TTC549 (cell line): ENCODE results near the gene MALSU1.

ENCODE experiments used
- FAIRE-seq: peaks from 2 replicates; lab custom pipeline; 2012; peaks lifted over from hg19 to GRCh38; lab: Jason Lieb, UNC

MALSU1 gene

DNA sequence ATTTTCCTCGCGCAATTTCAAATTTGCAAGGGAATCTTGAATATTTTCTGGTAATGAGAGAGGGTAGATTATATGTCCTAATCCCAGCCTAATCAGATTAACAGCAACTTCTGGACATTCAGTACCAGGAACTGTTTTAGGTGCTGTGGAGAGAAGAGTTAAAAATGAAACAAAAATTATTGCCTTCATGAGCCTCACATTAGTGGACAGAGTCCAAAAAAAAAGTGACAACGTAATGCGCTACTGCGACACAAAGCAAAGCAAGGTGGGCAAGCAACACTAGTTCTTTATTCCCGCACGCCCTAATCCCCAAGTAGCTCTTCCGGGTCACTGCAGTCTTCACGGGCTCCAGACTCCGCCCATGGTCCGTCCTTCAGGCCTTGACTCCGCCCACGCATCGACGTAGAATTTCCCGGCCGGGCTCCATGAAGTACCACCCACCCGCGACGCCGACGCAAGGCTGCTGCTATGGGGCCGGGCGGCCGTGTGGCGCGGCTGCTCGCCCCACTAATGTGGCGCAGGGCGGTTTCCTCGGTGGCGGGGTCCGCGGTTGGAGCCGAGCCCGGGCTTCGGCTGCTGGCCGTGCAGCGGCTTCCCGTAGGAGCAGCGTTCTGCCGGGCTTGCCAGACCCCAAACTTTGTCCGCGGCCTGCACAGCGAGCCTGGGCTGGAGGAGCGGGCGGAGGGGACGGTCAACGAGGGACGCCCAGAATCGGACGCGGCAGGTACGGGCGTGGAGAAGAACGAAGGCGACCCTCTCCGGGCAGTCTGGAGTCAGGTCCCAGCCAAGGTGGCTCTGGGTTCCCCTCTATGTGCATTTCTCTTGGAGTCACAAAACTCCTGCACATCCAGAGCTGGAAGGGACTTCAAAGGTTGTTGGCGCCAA, at the start of gene MALSU1:
Gene MALSU1 (plus strand): TSS at position 455 of the 885 bp plus-strand sequence. CDS start 14 bp downstream, at position 469.
- FAIRE-seq = peak; percentile 62

DNA sequence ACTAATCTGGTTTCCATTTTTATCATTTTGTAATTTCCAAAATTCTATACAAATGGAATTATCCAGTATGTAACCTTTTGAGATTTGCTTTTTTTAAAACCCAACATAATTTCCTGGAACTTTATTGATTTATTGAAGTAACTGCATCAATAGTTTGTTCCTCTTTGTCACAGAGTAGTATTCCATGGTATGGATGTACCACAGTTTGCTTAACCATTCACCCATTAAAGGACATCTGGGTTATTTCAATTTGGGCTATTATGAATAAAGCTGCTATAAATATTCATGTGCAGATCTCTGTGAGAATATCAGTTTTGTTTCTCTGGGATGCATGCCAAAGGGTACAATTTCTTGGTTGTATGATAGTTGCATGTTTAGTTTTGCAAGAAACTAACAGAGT, 49.7 kb upstream of the MALSU1 start:
- no peak for FAIRE-seq

DNA sequence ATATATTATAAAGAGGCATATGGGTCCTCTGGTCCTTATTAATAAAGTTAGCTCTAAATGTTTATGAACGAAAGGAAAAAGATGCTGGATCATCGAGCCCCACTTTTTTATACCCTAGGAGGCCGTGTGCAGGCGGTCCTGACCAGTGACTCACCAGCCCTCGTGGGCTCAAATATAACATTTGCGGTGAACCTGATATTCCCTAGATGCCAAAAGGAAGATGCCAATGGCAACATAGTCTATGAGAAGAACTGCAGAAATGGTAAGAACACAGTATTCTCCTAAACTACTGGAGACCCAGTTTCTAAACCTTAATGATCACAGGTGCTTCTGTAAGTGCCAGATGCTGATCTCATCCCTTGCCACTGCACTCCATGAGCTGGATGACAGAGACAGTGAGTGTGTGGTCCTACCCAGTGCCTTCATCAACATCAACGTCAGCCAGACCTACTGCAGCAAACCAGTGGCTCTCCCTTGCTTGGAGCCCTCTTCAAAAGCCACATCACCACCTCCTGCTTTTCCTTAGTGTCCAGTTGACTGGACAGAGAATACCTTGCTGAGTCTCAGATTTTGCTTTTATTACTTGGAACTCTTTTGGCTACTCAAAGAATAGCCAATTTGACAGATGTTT, 45.0 kb upstream of the MALSU1 start:
- FAIRE-seq = no peak

DNA sequence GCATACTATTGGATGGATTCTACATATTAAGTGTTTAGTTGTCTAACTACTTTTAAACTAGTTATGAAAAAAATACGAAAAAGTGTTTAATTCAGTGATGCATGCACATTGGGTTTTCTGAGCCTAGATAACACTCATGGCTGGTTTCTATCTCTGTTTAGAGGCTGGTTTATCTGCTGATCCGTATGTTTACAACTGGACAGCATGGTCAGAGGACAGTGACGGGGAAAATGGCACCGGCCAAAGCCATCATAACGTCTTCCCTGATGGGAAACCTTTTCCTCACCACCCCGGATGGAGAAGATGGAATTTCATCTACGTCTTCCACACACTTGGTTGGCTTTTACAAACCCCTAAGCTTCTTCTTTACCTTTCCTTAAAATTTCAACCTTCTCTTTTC, 42.4 kb upstream of the MALSU1 start:
- FAIRE-seq = no peak

DNA sequence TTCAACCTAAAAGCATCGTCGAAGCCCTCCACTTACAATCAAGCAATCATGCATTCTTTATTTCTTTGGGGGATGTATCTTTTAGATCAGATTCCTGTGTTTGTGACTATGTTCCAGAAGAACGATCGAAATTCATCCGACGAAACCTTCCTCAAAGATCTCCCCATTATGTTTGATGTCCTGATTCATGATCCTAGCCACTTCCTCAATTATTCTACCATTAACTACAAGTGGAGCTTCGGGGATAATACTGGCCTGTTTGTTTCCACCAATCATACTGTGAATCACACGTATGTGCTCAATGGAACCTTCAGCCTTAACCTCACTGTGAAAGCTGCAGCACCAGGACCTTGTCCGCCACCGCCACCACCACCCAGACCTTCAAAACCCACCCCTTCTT, 38.8 kb upstream of the MALSU1 start:
- FAIRE-seq = no peak

DNA sequence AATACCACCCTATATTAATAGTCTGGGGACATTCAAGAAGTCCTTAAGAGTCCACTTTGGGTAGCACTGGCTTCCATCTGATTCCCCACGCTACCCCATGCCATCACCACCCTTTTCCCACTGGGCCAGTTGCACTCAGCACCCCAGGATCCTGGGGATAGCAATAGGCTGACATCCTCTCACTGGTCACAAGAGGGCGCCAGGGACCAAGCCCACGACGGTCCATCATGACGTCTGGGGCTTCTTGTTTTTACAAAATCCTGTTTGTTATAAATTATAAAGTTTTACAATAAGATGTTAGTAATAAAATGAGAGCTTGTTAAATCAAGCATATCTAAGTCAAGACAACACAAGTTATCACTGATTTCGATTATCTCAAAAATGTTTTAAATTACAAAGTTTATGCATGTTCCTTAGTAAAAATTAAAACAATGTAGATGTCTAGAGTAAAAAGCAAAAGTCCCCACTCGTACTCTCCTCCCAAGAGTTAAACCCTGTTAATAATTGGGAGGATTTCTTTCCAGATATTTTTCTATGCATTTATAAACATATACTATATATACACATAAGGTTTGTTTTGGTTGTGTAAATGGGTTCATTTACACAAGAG, 37.2 kb upstream of the MALSU1 start:
- FAIRE-seq = peak; percentile 60

DNA sequence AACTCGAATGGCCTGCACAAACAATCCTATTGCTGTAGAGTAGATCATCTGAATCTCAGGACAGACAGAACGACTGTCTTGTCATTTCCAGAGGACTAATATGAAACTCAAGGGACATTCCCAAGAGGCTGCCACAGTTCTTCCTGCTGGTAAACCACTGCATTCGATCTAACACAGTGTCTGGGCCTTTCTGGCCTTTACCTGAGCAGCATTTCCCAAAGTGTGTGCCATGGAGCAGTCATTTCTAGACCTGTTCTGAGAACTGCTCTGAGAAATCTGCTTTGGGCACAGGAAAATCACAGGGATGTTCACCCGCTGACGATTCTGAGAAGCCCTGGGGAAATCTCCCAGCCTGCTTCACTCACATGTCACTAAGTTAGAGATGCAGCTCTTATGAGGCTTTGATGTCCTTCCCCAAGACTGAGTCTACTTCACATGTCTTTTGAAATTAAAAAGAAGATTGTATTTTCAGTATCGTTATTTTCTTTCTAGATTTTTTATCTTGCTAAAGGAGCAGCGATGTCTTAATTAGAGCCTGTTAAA, 34.2 kb upstream of the MALSU1 start:
- FAIRE-seq = no peak

DNA sequence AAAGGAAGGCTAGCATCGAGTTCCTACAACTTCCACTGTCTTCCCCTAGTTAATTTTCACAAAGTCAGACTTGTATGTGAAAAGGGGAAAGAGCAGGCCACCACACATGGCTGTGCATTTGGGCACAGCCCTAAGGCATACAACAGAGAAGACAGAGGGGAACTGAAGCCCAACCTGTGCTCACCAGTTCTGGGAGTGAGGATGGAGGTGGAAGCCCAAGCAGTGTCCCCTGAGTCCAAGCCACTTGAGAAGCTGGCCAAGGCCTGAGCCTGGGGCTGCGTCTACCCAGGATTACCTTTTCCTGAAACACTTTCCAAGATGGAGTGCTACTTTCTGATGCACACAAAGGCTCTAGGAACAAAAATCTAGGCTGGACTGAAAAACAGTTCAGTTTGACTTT, 32.2 kb upstream of the MALSU1 start:
- FAIRE-seq = no peak

DNA sequence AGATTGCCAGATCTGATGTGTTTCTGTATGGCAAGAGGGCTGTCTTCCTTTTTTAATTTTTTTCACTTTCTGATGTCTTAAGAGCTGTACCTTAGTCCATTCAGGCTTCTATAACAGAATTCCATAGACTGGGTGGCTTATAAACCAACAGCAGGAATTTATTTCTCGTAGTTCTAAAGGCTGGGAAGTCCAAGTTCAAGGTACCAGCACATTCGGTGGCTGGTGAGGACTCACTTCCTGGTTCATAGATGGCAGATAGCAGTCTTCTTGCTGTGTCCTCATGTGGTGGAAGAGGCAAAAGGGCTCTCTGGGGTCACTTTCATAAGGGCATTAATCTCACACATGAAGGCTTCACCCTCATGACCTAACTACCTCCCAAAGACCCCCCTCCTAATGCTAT, 31.8 kb upstream of the MALSU1 start:
- FAIRE-seq = no peak

DNA sequence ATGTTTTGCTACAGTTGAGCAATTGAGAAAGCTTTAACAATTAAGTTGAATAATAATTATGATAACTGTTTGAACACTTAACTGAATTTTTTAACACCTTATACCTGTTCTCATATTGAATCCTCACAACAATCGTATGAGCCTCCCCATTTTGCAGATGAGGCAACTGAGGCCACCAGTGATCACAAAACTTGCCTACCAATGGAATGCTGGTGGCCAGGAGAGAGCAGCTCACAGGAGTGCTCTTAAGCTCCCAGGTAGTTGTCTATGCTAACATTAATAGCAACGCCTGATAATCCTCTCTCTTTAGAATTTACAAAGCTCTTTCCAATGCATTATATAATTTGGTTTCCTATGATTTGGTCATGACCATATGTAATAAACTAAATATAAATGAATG, 31.0 kb upstream of the MALSU1 start:
- no peak for FAIRE-seq

DNA sequence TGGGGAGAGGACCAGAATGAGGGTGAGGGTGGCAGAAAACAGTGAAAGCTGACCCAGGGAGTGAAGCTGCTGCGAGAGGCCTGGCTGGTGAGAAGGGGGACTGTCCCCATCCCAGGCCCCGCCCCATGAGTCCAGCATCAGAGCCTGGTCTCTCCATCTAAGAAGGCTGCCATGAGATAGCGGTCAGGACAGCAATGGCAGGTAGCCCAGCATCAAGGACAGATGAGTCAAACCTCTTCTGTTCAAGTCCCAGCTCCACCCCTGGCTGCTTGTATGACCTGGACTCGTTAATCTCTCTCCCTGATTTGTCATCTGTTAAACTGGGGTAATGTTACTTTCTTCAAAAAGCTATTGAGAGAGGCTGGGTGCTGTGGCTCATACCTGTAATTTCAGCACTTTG, 30.4 kb upstream of the MALSU1 start:
- FAIRE-seq = no peak

DNA sequence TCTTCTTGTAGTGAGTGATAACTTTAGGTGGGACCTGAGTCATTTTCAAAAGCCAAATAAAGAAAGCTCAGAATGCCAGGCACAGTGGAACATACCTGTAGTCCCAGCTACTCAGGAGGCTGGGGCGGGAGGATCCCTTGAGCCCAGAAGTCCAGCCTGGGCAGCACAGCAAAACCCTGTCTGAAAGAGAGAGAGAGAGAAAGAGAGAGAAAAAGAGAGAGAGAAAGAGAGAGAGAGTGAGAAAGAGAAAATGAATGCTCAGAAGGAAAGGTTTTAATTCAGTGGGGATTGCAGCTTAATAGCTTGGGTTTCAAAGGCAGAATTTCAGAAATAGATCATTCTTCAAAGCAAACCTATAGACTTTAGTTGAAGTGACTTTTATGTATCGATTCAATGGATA, 26.9 kb upstream of the MALSU1 start:
- FAIRE-seq = no peak

DNA sequence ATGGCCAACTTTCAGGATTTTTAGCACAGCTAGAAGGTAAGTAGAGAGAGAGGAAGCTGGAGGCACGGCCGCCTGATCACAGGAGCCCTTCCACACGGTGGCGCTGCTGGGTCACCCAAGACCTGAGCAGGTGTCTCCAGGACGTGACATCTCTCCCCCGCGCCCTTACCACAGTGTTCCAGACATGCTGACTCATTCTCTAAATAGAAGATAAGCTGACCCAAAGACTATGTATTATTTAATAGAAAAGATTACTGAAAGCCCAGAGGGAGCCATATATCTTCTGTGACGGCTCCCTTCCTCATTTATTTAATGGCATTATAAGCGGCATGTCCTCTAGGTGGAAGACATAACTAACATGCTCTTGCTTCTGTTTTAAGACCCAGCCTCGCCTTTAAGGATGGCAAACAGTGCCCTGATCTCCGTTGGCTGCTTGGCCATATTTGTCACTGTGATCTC, 26.0 kb upstream of the MALSU1 start:
- FAIRE-seq = no peak

DNA sequence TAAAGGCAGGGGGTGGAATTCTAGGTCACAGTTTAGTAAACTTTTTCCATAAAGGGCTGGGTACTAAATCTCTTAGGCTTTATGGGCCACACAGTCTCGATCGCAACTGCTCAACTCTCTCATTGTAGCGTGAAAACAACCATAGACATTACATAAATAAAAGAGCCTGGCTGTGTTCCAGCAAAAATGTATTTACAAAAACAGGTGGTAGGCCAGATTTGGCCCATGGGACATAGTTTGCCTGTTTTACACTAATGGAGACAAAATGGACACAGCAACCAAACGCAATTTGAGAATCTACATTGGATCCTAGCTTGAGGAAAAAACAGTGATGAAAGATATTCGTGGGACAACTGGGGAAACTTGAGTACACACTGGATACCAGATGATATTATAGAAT, 23.2 kb upstream of the MALSU1 start:
- FAIRE-seq = no peak

DNA sequence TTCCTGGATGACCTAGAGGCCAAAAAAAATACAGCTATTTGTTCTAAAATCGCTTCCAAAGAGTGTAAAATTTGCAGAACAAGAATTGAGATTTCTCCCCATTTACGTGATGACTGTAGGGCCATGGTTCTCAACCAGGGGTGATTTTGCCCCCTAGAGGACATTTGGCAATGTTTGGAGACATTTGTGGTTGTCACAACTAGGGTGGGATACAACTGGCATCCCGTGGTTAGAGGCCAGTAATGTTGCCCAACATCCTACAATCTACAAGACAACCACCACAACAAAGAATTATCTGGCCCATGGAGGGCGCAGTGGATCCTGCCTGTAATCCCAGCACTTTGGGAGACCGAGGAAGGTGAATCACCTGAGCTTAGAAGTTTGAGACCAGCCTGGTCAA, 22.8 kb upstream of the MALSU1 start:
- FAIRE-seq = no peak

DNA sequence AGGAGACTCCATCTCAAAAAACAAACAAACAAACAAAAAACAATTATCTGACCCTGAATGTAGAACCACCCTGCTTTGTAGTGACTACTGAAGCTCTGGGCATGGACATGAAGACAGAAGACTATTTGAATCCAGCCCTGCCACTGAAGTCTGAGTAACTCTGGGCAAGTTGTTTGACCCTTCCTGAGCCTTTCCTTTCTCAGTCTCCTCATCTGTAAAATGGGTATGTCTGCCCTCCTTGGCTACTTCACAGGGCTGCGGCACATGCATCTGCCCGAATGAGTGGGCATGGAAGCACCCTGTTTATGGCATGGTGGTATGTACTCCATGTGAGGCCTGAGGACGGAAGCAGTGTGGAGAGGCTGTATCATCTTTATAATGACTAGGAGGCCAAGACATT, 22.2 kb upstream of the MALSU1 start:
- FAIRE-seq = no peak

DNA sequence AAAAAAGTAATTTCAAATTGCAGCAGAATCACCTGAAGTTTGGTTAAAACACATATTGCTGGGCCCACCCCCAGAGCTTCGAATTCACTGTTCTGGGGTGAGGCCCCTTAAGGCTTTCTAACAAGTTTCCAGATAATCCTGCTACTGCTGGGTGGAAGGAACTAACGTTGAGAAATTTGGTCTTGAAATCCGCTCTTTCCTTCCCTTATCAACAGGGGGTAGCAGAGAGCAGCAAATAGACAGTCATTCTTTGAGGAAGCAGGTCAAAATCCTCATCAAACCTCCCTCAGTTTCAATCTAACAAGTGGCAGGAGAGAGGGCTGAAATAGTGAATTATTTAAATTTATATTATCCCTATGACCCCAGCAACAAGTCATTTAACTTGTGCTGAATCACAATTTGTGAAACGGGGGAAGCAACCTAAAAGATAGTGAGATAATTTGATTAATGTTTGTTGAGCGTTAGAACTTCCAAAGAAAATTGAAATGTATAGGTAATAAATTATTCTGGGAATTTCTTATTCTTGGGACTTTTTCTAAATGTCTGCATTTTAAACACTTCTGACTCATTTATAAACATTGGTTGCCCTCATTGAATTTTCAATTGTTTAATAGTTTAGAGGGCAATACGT, 21.7 kb upstream of the MALSU1 start:
- peak; percentile 66 for FAIRE-seq

DNA sequence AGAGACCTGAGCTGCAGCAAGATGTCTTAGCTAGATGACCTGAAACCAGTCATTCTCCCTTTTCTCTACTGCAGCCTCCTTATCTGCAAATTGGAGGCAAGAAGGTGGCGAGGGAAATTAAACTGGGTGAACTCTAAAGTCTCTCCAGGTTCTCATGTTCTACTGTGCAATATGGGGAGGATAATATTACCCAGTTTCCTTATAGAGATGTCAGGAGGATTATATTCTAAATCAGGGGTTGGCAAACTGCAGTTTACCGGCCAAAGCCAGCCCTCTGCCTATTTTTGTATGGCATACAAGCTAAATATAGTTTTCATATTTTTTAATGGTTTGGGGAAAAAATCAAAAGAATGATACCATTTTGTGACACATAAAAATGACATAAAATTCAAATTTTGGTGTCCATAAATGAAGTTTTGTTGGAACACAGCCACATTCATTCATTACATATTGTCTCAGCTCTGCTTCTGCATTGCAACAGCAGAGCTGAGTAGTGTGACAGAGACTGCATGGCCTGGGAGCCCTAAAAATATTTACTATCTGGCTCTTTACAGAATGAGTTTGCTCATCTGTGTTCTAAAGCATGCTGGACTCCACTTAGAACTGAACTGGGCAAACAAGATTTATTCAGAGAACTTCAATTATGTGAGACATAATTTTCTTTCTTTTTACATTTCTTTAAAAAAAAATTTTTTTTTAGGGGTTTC, 19.2 kb upstream of the MALSU1 start:
- FAIRE-seq = no peak

DNA sequence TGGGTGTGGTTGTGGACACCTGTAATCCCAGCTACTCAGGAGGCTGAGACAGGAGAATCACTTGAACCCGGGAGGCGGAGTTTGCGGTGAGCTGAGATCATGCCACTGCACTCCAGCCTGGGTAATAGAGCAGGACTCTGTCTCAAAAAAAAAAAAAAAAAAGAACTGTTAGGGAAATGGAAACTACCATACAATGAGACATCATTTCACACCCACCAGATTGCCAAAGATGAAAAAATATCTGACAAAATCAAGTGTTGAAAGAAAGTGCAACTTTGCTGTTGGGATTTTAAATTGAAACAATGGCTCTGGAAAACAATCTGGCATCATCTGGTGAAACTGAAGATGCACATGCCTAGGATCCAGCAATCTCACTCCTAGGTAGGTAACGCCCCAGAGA, 16.1 kb upstream of the MALSU1 start:
- FAIRE-seq = no peak

DNA sequence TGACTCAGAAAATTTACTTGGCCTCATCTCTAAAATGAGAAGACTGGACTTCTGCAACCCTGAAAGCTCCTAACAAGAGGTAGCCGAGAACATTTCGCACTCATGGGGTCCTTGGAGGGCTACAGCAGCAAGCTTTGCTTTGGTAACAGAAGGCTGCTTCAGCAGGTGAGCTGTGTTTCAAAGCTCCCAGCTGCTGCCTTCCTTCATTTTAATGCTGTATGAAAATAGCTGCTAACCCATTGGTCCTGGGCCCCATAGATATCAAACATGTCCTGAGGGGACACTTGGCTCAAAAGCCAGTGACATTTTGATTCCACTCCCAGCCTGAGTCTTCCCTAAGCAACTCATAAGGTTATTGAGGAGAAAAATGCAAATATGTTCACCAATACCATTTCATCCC, 14.3 kb upstream of the MALSU1 start:
- FAIRE-seq = no peak

DNA sequence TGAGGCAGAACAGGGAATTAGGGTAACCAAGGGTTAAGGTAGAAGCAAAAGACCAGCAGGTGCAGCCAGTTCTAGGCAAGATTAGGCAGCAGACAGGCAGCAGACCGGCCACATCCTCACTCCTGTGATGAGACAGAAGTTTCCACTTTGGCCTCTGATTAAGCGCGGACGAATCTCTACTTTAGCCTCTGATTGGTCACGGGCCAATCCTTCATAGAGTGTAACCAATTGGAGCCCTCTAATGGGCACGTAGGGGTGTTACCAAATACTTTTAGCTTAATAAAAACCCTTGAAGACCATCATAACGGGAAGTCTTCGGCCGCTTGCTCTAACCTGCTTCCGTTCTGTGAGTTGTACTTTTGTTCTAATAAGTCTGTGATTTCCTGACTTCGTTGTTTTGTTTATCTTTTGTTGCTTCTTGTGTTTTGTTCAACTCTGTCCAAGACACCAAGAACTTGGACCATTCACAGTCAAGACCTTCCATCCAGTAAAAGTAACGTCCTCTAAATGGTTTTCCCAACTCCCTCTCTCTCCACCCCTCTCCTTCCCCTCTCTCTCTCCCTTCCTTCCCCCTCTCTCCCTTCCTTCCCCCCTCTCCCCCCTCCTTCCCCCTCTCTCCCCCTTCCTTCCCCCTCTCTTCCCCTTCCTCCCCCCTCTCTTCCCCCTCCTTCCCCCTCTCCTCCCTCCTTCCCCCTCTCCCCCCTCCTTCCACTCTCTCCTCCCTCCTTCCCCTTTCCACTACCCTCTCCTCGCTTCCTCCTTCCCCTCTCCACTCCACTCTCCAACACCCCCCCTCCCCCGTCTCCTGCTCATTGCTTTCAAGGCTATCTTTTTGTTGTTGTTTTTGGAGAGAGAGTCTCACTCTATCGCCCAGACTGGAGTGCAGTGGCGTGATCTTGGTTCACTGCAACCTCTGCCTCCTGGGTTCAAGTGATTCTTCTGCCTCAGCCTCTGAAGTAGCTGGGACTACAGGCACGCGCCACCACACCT, 13.2 kb upstream of the MALSU1 start:
- no peak for FAIRE-seq
